ENCODE measurements around the gene MRPL18. TPM values are rescaled to one million over a fixed set of nuclear protein-coding genes. Genes with fewer than 3 reads are reported as not detected.

MRPL18 gene
- total RNA-seq, 2 experiments from 2014 or later, result 81.8 to 83.5 TPM

DNA sequence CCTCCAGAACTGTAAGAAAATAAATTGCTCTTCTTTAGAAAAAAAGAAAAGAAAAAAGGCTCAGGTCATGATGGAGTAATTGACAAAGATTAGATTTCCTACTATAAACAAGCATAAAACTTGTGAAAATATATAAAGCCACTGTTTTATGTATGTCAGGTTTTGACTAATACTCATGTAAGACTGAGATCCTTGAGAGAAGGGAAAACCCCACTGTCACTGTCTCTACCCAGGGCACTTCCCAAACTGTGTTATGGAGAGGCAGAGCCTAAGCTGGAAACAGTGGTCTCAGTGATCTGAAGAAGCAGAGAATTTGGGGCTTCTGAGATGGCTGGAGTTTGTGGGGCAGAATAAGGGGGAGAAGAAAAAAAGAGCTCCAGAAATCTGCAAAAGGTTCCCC is 20.8 kb upstream of the MRPL18 start:
- Mint-ChIP-seq H3K9me3 (peaks cover 6% of the 10 kb centered on the region), H3K27ac (peak overlapping the region; percentile 18), H3K27me3 (no peaks in the 10 kb centered on the region), H3K4me1 (ENCODE audit: low read depth) (peaks cover 12% of the 10 kb centered on the region), H3K36me3 (ENCODE audit: low read depth) (peaks cover 47% of the 10 kb centered on the region), H3K4me3 (no peak overlapping the region)
- DNase-seq (no peak), ATAC-seq (peak; percentile 37)
- intact Hi-C loops (cut with micrococcal nuclease), result no loop called here
- TF ChIP-seq, protein P1, sequence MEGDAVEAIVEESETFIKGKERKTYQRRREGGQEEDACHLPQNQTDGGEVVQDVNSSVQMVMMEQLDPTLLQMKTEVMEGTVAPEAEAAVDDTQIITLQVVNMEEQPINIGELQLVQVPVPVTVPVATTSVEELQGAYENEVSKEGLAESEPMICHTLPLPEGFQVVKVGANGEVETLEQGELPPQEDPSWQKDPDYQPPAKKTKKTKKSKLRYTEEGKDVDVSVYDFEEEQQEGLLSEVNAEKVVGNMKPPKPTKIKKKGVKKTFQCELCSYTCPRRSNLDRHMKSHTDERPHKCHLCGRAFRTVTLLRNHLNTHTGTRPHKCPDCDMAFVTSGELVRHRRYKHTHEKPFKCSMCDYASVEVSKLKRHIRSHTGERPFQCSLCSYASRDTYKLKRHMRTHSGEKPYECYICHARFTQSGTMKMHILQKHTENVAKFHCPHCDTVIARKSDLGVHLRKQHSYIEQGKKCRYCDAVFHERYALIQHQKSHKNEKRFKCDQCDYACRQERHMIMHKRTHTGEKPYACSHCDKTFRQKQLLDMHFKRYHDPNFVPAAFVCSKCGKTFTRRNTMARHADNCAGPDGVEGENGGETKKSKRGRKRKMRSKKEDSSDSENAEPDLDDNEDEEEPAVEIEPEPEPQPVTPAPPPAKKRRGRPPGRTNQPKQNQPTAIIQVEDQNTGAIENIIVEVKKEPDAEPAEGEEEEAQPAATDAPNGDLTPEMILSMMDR (IDR thresholded peaks at IDR 0.05), result no peak
- ChIA-PET CTCF (no interaction called here), POLR2A (interaction anchor here (0.6 to 6.4 kb wide), 6 partner anchors 10 to 78 kb away, joined by 3 to 39 read pairs (median 4); partner anchors contain the start of genes MRPL18, TCP1 and WTAP)

DNA sequence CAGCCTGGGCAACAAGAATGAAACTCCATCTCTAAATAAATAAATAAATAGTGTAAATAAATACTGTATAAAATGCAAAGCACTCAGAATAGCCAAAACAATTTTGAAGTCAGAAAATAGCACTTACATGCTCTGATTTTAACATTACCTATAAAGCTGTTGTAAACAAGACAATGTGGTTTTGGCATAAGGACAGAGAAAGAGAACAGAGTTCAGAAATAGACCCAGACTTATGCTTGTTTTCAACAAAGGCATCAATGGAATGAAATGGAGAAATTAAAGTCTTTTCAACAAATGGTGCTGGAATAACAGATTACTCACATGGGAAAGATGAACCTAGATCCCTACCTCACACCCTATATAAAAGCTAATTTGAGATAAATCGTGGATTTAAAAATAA is 18.1 kb upstream of the MRPL18 start:
- DNase-seq, result no peak
- intact Hi-C loops (cut with micrococcal nuclease), result no loop called here
- CTCF ChIA-PET, result interaction anchor here (1.0 to 1.6 kb wide), 2 partner anchors 17 to 81 kb away, joined by 3 to 4 read pairs; partner anchors contain the start of gene TCP1
- H3K4me3 Mint-ChIP-seq, result no peak overlapping the region
- TF ChIP-seq, protein P1 (IDR thresholded peaks at IDR 0.05), result no peak
- no peaks in the 10 kb centered on the region for H3K27me3 Mint-ChIP-seq
- peaks cover 2% of the 10 kb centered on the region for H3K4me1 Mint-ChIP-seq (ENCODE audit: low read depth)
- peaks cover 6% of the 10 kb centered on the region for H3K9me3 Mint-ChIP-seq
- POLR2A ChIA-PET, result interaction anchor here (1.4 to 6.4 kb wide), 4 partner anchors 10 to 41 kb away, joined by 4 to 39 read pairs (median 10); partner anchors contain the start of gene ACAT2
- peaks cover 48% of the 10 kb centered on the region for H3K36me3 Mint-ChIP-seq (ENCODE audit: low read depth)
- no peak for ATAC-seq
- H3K27ac Mint-ChIP-seq, result no peak overlapping the region

DNA sequence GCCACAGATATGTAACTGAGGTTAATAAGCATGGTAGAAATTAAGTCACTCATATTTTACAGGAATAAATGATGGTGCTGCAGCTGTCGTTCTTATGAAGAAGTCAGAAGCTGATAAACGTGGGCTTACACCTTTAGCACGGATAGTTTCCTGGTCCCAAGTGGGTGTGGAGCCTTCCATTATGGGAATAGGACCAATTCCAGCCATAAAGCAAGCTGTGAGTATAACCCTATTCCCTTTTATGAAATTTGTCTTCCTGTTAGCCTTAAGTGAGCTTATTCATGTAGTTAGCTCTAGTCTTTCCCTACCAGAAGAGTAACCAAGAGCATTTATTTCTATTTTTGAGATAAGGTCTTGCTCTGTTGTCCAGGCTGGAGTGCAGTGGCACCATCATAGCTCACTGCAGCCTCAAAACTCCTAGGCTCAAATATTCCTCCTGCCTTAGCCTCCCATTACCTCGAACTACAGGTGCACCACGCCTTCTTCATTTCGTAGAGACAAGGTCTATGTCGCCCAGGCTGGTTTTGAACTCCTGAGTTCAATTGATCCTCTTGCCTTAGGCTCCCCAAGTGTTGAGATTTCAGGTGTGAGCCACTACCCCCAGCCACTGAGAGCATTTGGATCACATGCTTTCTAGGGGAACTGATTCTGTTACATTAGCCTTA is 12.9 kb upstream of the MRPL18 start:
- H3K4me3 Mint-ChIP-seq, result no peak overlapping the region
- H3K36me3 Mint-ChIP-seq (ENCODE audit: low read depth), result peaks cover 50% of the 10 kb centered on the region
- ChIA-PET POLR2A (interaction anchor here (0.8 to 3.1 kb wide), 3 partner anchors 9 to 13 kb away, joined by 3 to 25 read pairs (median 3); partner anchors contain the start of genes MRPL18 and TCP1), CTCF (no interaction called here)
- ATAC-seq, result no peak
- DNase-seq, result no peak
- TF ChIP-seq, protein P1 (IDR thresholded peaks at IDR 0.05), result no peak
- intact Hi-C loops (cut with micrococcal nuclease), result no loop called here
- H3K27me3 Mint-ChIP-seq, result no peaks in the 10 kb centered on the region
- H3K27ac Mint-ChIP-seq, result peak overlapping the region; percentile 17
- H3K9me3 Mint-ChIP-seq, result no peaks in the 10 kb centered on the region
- peaks cover 6% of the 10 kb centered on the region for H3K4me1 Mint-ChIP-seq (ENCODE audit: low read depth)

DNA sequence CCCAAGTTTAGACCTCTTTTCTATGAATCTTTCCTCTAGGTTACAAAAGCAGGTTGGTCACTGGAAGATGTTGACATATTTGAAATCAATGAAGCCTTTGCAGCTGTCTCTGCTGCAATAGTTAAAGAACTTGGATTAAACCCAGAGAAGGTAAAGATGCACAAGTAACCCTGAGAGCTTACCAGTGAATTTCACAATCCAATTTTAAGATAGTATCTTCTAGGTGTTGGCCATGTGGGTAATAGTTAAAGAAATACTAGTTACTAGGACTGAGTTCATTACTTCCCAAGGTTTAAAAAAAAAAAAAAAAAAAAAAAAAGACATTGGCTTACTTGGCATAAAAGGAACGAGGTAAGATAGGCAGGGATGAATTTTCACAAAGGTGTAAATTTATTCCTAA is 12.1 kb upstream of the MRPL18 start:
- no peak overlapping the region for H3K27ac Mint-ChIP-seq
- CTCF ChIA-PET, result no interaction called here
- POLR2A ChIA-PET, result interaction anchor here (3.1 kb wide), 1 partner anchor 10 kb away, joined by 25 read pairs; the partner anchor contains the start of genes MRPL18 and TCP1

More for the DNA sequence above, 12.1 kb upstream of the MRPL18 start:
- Mint-ChIP-seq H3K9me3 (no peaks in the 10 kb centered on the region), H3K4me3 (no peak overlapping the region), H3K36me3 (ENCODE audit: low read depth) (peaks cover 58% of the 10 kb centered on the region), H3K4me1 (ENCODE audit: low read depth) (peaks cover 14% of the 10 kb centered on the region), H3K27me3 (no peaks in the 10 kb centered on the region)
- TF ChIP-seq, protein P1 (IDR thresholded peaks at IDR 0.05), result no peak
- no peak for ATAC-seq
- intact Hi-C loops (cut with micrococcal nuclease), result no loop called here
- no peak for DNase-seq
